Suppressor macrophage (primary cell): ENCODE measurements around the gene HIVEP2.

Experiments used
- DNase-seq, 4 experiments: peaks; one replicate each; pipeline ENCODE4 v3.0.0-alpha.2; 2020 to 2022

Gene HIVEP2

GRCh38 chr6:142886431-142887170 lies 58.4 kb downstream of the HIVEP2 start:
- DNase-seq = peak in 3 of 4 experiments; percentile 24 to 72 (median 66)

- peak; percentile 51 to 89 (median 69) for DNase-seq
Observed at GRCh38 chr6:142885182-142885867, 59.7 kb downstream of the HIVEP2 start.

- DNase-seq = no peak
Observed at GRCh38 chr6:142884214-142885035, 60.6 kb downstream of the HIVEP2 start.

GRCh38 chr6:142883011-142883410 lies 62.0 kb downstream of the HIVEP2 start:
- no peak for DNase-seq

GRCh38 chr6:142881761-142882160 lies 63.2 kb downstream of the HIVEP2 start:
- no peak for DNase-seq

- DNase-seq = no peak
Observed at GRCh38 chr6:142881290-142881689, 63.7 kb downstream of the HIVEP2 start.

GRCh38 chr6:142880201-142880600 lies 64.8 kb downstream of the HIVEP2 start:
- DNase-seq = no peak

- DNase-seq = no peak
Observed at GRCh38 chr6:142879527-142879926, 65.4 kb downstream of the HIVEP2 start.

- DNase-seq = no peak
Observed at GRCh38 chr6:142879076-142879475, 65.9 kb downstream of the HIVEP2 start.

GRCh38 chr6:142878407-142878806 lies 66.6 kb downstream of the HIVEP2 start:
- DNase-seq = no peak

GRCh38 chr6:142874676-142875075 lies 70.3 kb downstream of the HIVEP2 start:
- DNase-seq = no peak

- DNase-seq = peak in 1 of 4 experiments; percentile 31
Observed at GRCh38 chr6:142872376-142872775, 72.6 kb downstream of the HIVEP2 start.

- DNase-seq = peak; percentile 66 to 86 (median 74)
Observed at GRCh38 chr6:142871910-142872331, 73.1 kb downstream of the HIVEP2 start.

GRCh38 chr6:142870787-142871415 lies 74.1 kb downstream of the HIVEP2 start:
- DNase-seq = peak in 1 of 4 experiments; percentile 38

GRCh38 chr6:142868917-142869316 lies 76.1 kb downstream of the HIVEP2 start:
- no peak for DNase-seq

GRCh38 chr6:142867988-142868812 lies 76.8 kb downstream of the HIVEP2 start:
- DNase-seq = peak; percentile 9 to 58 (median 38)

- DNase-seq = peak; percentile 23 to 66 (median 30)
Observed at GRCh38 chr6:142867355-142867801, 77.6 kb downstream of the HIVEP2 start.

- DNase-seq = no peak
Observed at GRCh38 chr6:142863981-142864380, 81.0 kb downstream of the HIVEP2 start.

- DNase-seq = no peak
Observed at GRCh38 chr6:142861711-142862110, 83.3 kb downstream of the HIVEP2 start.

GRCh38 chr6:142860498-142860897 lies 84.5 kb downstream of the HIVEP2 start:
- DNase-seq = no peak

- no peak for DNase-seq
Observed at GRCh38 chr6:142857796-142858555, 87.0 kb downstream of the HIVEP2 start.
